Glutamatergic neuron (in vitro differentiated cells): ENCODE data around the gene RFX1. TPM values are rescaled to one million over a fixed set of nuclear protein-coding genes. Genes with fewer than 3 reads are reported as not detected.

ENCODE experiments used
- DNase-seq: peaks from one replicate; pipeline ENCODE4 v3.0.0; 2022
- H3K27ac Mint-ChIP-seq: one replicate; pipeline ENCODE4 v1.8.0; 2020; ENCODE audit warnings: mild to moderate bottlenecking, mixed read lengths, inconsistent platforms; ENCODE audit not compliant: unreplicated experiment
- H3K27me3 Mint-ChIP-seq: one replicate; pipeline ENCODE4 v1.8.0; 2020; ENCODE audit warnings: mild to moderate bottlenecking, moderate library complexity, mixed read lengths, inconsistent platforms; ENCODE audit not compliant: unreplicated experiment
- H3K36me3 Mint-ChIP-seq: one replicate; pipeline ENCODE4 v1.8.0; 2020; ENCODE audit warnings: mild to moderate bottlenecking, mixed read lengths, inconsistent platforms; ENCODE audit not compliant: unreplicated experiment
- H3K4me1 Mint-ChIP-seq: one replicate; pipeline ENCODE4 v1.8.0; 2020; ENCODE audit warnings: mild to moderate bottlenecking, low read depth, mixed read lengths, inconsistent platforms; ENCODE audit not compliant: unreplicated experiment
- H3K4me3 Mint-ChIP-seq: one replicate; pipeline ENCODE4 v1.8.0; 2020; ENCODE audit warnings: mild to moderate bottlenecking, mixed read lengths, inconsistent platforms; ENCODE audit not compliant: unreplicated experiment
- H3K9me3 Mint-ChIP-seq: one replicate; pipeline ENCODE4 v1.8.0; 2020; ENCODE audit warnings: mild to moderate bottlenecking, moderate library complexity, mixed read lengths, inconsistent platforms; ENCODE audit not compliant: unreplicated experiment
- CTCF ChIP-seq: fragments of 200-600 bp; sonication (generic); IDR thresholded peaks from one replicate; pipeline ENCODE4 v1.5.0; 2021; ENCODE audit not compliant: partially characterized antibody, unreplicated experiment
- total RNA-seq: library from RNA; stranded (reverse); fragmentation: NEBNext Ultra II Directional; extraction: Animal tissue kit (Norgen Biotek cat#: 25700); gene quantifications from one replicate; pipeline ENCODE4 v1.2.1, GENCODE V29; 2021; ENCODE audit not compliant: unreplicated experiment

The RFX1 gene
- total RNA-seq, 1 donor from 2014 or later: 9.4 TPM

- H3K27ac Mint-ChIP-seq: no peak overlapping the region
- DNase-seq: no peak
Measured at GRCh38 chr19:13920940-13921747, 85.0 kb downstream of the RFX1 start.

GRCh38 chr19:13920524-13920923, 85.6 kb downstream of the RFX1 start:
- no peak for TF ChIP-seq CTCF
- no peak overlapping the region for H3K4me3 Mint-ChIP-seq
- peaks cover 4% of the 10 kb centered on the region for H3K9me3 Mint-ChIP-seq
- peaks cover 11% of the 10 kb centered on the region for H3K36me3 Mint-ChIP-seq
- H3K4me1 Mint-ChIP-seq: no peaks in the 10 kb centered on the region
- peaks cover 2% of the 10 kb centered on the region for H3K27me3 Mint-ChIP-seq
- H3K27ac Mint-ChIP-seq: no peak overlapping the region
- DNase-seq: no peak

More at GRCh38 chr19:13920940-13921747, 85.0 kb downstream of the RFX1 start:
- no peak for TF ChIP-seq CTCF
- Mint-ChIP-seq H3K4me1 (no peaks in the 10 kb centered on the region), H3K36me3 (peaks cover 11% of the 10 kb centered on the region), H3K27me3 (peaks cover 2% of the 10 kb centered on the region), H3K4me3 (no peak overlapping the region), H3K9me3 (peaks cover 4% of the 10 kb centered on the region)

GRCh38 chr19:13918726-13919411, 87.3 kb downstream of the RFX1 start:
- Mint-ChIP-seq H3K9me3 (peaks cover 3% of the 10 kb centered on the region), H3K27ac (no peak overlapping the region), H3K27me3 (peaks cover 2% of the 10 kb centered on the region), H3K4me3 (no peak overlapping the region), H3K36me3 (peaks cover 11% of the 10 kb centered on the region), H3K4me1 (no peaks in the 10 kb centered on the region)
- TF ChIP-seq CTCF: no peak
- no peak for DNase-seq

- DNase-seq: no peak
- H3K4me1 Mint-ChIP-seq: no peaks in the 10 kb centered on the region
- H3K27me3 Mint-ChIP-seq: peaks cover 2% of the 10 kb centered on the region
- H3K9me3 Mint-ChIP-seq: peaks cover 2% of the 10 kb centered on the region
- H3K36me3 Mint-ChIP-seq: peaks cover 7% of the 10 kb centered on the region
- TF ChIP-seq CTCF: no peak
- no peak overlapping the region for H3K4me3 Mint-ChIP-seq
- H3K27ac Mint-ChIP-seq: no peak overlapping the region
Measured at GRCh38 chr19:13917888-13918406, 88.2 kb downstream of the RFX1 start.

GRCh38 chr19:13914777-13915176, 91.3 kb downstream of the RFX1 start:
- no peak overlapping the region for H3K27ac Mint-ChIP-seq
- no peak for DNase-seq
- H3K9me3 Mint-ChIP-seq: peaks cover 1% of the 10 kb centered on the region
- no peaks in the 10 kb centered on the region for H3K4me1 Mint-ChIP-seq
- TF ChIP-seq CTCF: no peak
- no peak overlapping the region for H3K4me3 Mint-ChIP-seq
- no peaks in the 10 kb centered on the region for H3K27me3 Mint-ChIP-seq
- no peaks in the 10 kb centered on the region for H3K36me3 Mint-ChIP-seq
